SK-N-SH treated with all-trans-retinoic acid at 6 μM for 48 hours (cell line): ENCODE results near the gene PIK3CD.

Experiments used
- ARNTL ChIP-seq: fragments of 450-650 bp; formaldehyde crosslinking; IDR thresholded peaks from 2 replicates; pipeline ENCODE4 v1.5.0; 2020; ENCODE audit warnings: low read depth, mild to moderate bottlenecking, moderate library complexity, borderline replicate concordance
- GLIS3 ChIP-seq: fragments of 250-450 bp; sonication (Bioruptor Pico); IDR thresholded peaks from 2 replicates; pipeline ENCODE4 v1.5.0; 2020; ENCODE audit warnings: mild to moderate bottlenecking, moderate library complexity
- PATZ1 ChIP-seq: fragments of 250-450 bp; sonication (Bioruptor Pico); IDR thresholded peaks from 2 replicates; pipeline ENCODE4 v1.8.0; 2020; ENCODE audit warnings: mild to moderate bottlenecking, moderate library complexity, borderline replicate concordance
- PPARA ChIP-seq: fragments of 250-450 bp; sonication (Bioruptor Pico); IDR thresholded peaks from 2 replicates; pipeline ENCODE4 v1.5.0; 2020; ENCODE audit warnings: mild to moderate bottlenecking, borderline replicate concordance
- RARB ChIP-seq: fragments of 250-450 bp; sonication (Bioruptor Pico); IDR thresholded peaks from 2 replicates; pipeline ENCODE4 v1.8.0; 2021; ENCODE audit warnings: mild to moderate bottlenecking, moderate library complexity
- TSHZ2 ChIP-seq: fragments of 250-450 bp; sonication (Bioruptor Pico); IDR thresholded peaks from 2 replicates; pipeline ENCODE4 v1.5.0; 2020; ENCODE audit warnings: mild to moderate bottlenecking, moderate library complexity
- ZC3H10 ChIP-seq: fragments of 250-450 bp; sonication (Bioruptor Pico); IDR thresholded peaks from 2 replicates; pipeline ENCODE4 v1.5.1; 2021; ENCODE audit warnings: mild to moderate bottlenecking, moderate library complexity
- ZFP30 ChIP-seq: fragments of 450-650 bp; formaldehyde crosslinking; IDR thresholded peaks from 2 replicates; pipeline ENCODE4 v1.5.0; 2022; ENCODE audit warnings: mild to moderate bottlenecking, moderate library complexity
- ZNF565 ChIP-seq: fragments of 450-650 bp; formaldehyde crosslinking; conservative IDR thresholded peaks from 2 replicates; pipeline ENCODE4 v1.5.0; 2020; ENCODE audit warnings: low read depth, mild to moderate bottlenecking, moderate library complexity

GRCh38 chr1:9699361-9699760, 47.8 kb downstream of the PIK3CD start:
- TF ChIP-seq PATZ1 (CRISPR knock-in tag): no peak
- TF ChIP-seq GLIS3 (CRISPR knock-in tag): no peak
- no peak for TF ChIP-seq RARB (CRISPR knock-in tag)
- TF ChIP-seq ARNTL (CRISPR knock-in tag): no peak
- no peak for TF ChIP-seq ZFP30 (CRISPR knock-in tag)
- TF ChIP-seq TSHZ2 (CRISPR knock-in tag): no peak
- TF ChIP-seq ZC3H10 (CRISPR knock-in tag): no peak
- no peak for TF ChIP-seq ZNF565
- no peak for TF ChIP-seq PPARA
